Retinal pigment epithelial cell (primary cell): ENCODE data around the gene PDIA5.

Experiments
- DNase-seq: peaks from one replicate; pipeline ENCODE4 v3.0.0-alpha.2; 2010; ENCODE audit warnings: low read depth
- H3K4me3 ChIP-seq: 2 replicates; pipeline ENCODE4 v1.5.1; 2011; ENCODE audit warnings: mild to moderate bottlenecking, low read length, control low read depth, moderate library complexity
- CTCF ChIP-seq: conservative IDR thresholded peaks from 2 replicates; pipeline ENCODE4 v1.5.1; 2011; ENCODE audit warnings: low read depth, low read length, control low read depth, inconsistent platforms

The PDIA5 gene

GRCh38 chr3:123124971-123125370, 58.1 kb downstream of the PDIA5 start:
- TF ChIP-seq CTCF: no peak
- H3K4me3 ChIP-seq: no peak overlapping the region
- no peak for DNase-seq

GRCh38 chr3:123126031-123126430, 59.2 kb downstream of the PDIA5 start:
- no peak overlapping the region for H3K4me3 ChIP-seq
- no peak for DNase-seq
- no peak for TF ChIP-seq CTCF

- DNase-seq: no peak
- no peak overlapping the region for H3K4me3 ChIP-seq
- no peak for TF ChIP-seq CTCF
Measured at GRCh38 chr3:123126653-123127052, 59.8 kb downstream of the PDIA5 start.

- DNase-seq: no peak
- no peak for TF ChIP-seq CTCF
- H3K4me3 ChIP-seq: no peak overlapping the region
Measured at GRCh38 chr3:123129092-123129491, 62.3 kb downstream of the PDIA5 start.

GRCh38 chr3:123129532-123129931, 62.7 kb downstream of the PDIA5 start:
- H3K4me3 ChIP-seq: no peak overlapping the region
- TF ChIP-seq CTCF: no peak
- no peak for DNase-seq

GRCh38 chr3:123130079-123130750, 63.4 kb downstream of the PDIA5 start:
- DNase-seq: no peak
- H3K4me3 ChIP-seq: no peak overlapping the region
- TF ChIP-seq CTCF: no peak

- DNase-seq: no peak
- H3K4me3 ChIP-seq: no peak overlapping the region
- TF ChIP-seq CTCF: no peak
Measured at GRCh38 chr3:123134671-123135070, 67.8 kb downstream of the PDIA5 start.
